HepG2 (cell line): Measurements from ENCODE around the gene DACT2. TPM values are rescaled to one million over a fixed set of nuclear protein-coding genes. Genes with fewer than 3 reads are reported as not detected.

ENCODE experiments used
- ARID2 ChIP-seq: sonication (generic); formaldehyde crosslinking; IDR thresholded peaks from 2 replicates; pipeline ENCODE4 v1.8.1; 2022; ENCODE audit warnings: mild to moderate bottlenecking, missing genetic modification reagents, borderline replicate concordance
- BCL6 ChIP-seq: IDR thresholded peaks from 2 replicates; pipeline ENCODE4 v1.6.1; 2016; ENCODE audit warnings: missing genetic modification reagents, missing compliant biosample characterization
- DPF2 ChIP-seq: sonication (generic); formaldehyde crosslinking; IDR thresholded peaks from 2 replicates; pipeline ENCODE4 v1.4.0; 2020; ENCODE audit warnings: mild to moderate bottlenecking, low read depth, missing genetic modification reagents, borderline replicate concordance
- EZH2 ChIP-seq: conservative IDR thresholded peaks from 2 replicates; pipeline ENCODE4 v1.6.1; 2012; ENCODE audit warnings: mild to moderate bottlenecking, low read depth, low read length, moderate library complexity
- KAT7 ChIP-seq: IDR thresholded peaks from 2 replicates; pipeline ENCODE4 v1.6.1; 2018; ENCODE audit warnings: borderline replicate concordance, missing compliant biosample characterization
- KMT2B ChIP-seq: IDR thresholded peaks from 2 replicates; pipeline ENCODE4 v1.6.1; 2016; ENCODE audit warnings: missing genetic modification reagents, missing compliant biosample characterization
- MTA3 ChIP-seq: sonication (generic); formaldehyde crosslinking; IDR thresholded peaks from 2 replicates; pipeline ENCODE4 v1.4.0; 2020; ENCODE audit warnings: missing genetic modification reagents
- MYC ChIP-seq: sonication (generic); formaldehyde crosslinking; IDR thresholded peaks from 2 replicates; pipeline ENCODE4 v1.9.0; 2021; ENCODE audit warnings: missing genetic modification reagents, borderline replicate concordance
- PAX8 ChIP-seq: sonication (generic); formaldehyde crosslinking; IDR thresholded peaks from 2 replicates; pipeline ENCODE4 v1.8.0; 2022; ENCODE audit warnings: mild to moderate bottlenecking, missing genetic modification reagents, borderline replicate concordance
- ZFP82 ChIP-seq: sonication (generic); formaldehyde crosslinking; IDR thresholded peaks from 2 replicates; pipeline ENCODE4 v1.5.1; 2020; ENCODE audit warnings: mild to moderate bottlenecking, missing genetic modification reagents, borderline replicate concordance
- ZIK1 ChIP-seq: sonication (generic); formaldehyde crosslinking; IDR thresholded peaks from 2 replicates; pipeline ENCODE4 v1.5.0; 2020; ENCODE audit warnings: mild to moderate bottlenecking, low read depth, missing genetic modification reagents, borderline replicate concordance
- ZNF30 ChIP-seq: sonication (generic); formaldehyde crosslinking; IDR thresholded peaks from 2 replicates; pipeline ENCODE4 v1.5.0; 2020; ENCODE audit warnings: mild to moderate bottlenecking, missing genetic modification reagents
- ZNF333 ChIP-seq: sonication (generic); formaldehyde crosslinking; IDR thresholded peaks from 2 replicates; pipeline ENCODE4 v1.4.0; 2020; ENCODE audit warnings: mild to moderate bottlenecking, missing genetic modification reagents, borderline replicate concordance
- ZNF446 ChIP-seq: sonication (generic); formaldehyde crosslinking; IDR thresholded peaks from 2 replicates; pipeline ENCODE4 v1.5.0; 2020; ENCODE audit warnings: mild to moderate bottlenecking, missing genetic modification reagents
- ZNF468 ChIP-seq: sonication (generic); formaldehyde crosslinking; IDR thresholded peaks from 2 replicates; pipeline ENCODE4 v1.8.0; 2022; ENCODE audit warnings: mild to moderate bottlenecking, moderate library complexity, missing genetic modification reagents
- ZNF562 ChIP-seq: sonication (generic); formaldehyde crosslinking; IDR thresholded peaks from 2 replicates; pipeline ENCODE4 v1.8.0; 2022; ENCODE audit warnings: missing genetic modification reagents, borderline replicate concordance
- ZNF572 ChIP-seq: sonication (generic); formaldehyde crosslinking; IDR thresholded peaks from 2 replicates; pipeline ENCODE4 v1.5.1; 2020; ENCODE audit warnings: mild to moderate bottlenecking, missing genetic modification reagents
- ZNF816 ChIP-seq: sonication (generic); formaldehyde crosslinking; IDR thresholded peaks from 2 replicates; pipeline ENCODE4 v1.8.0; 2022; ENCODE audit warnings: missing genetic modification reagents, mild to moderate bottlenecking, borderline replicate concordance
- polyA plus RNA-seq, 8 experiments: library from polyadenylated mRNA; depleted of rRNA in 3 of 8; stranded (reverse) in 7 of 8; unstranded in 1 of 8; fragments of >200 nt; fragmentation: Illumina TruSeq in 4 of 8; extraction: Trizol in 4 of 8; gene quantifications; 2 replicates each; pipeline versions ENCODE4 v1.2.1 to v1.2.3, GENCODE V29; 2011 to 2016; ENCODE audit warnings: low read depth in 4 of 8, missing spikeins in 1 of 8, mixed read lengths in 1 of 8; ENCODE audit not compliant: insufficient read depth in 1 of 8
- total RNA-seq, 5 experiments: library from RNA; depleted of rRNA; stranded (reverse); fragments of >200 nt; fragmentation: Illumina TruSeq; extraction: Trizol; gene quantifications; 2 replicates each; pipeline ENCODE4 v1.2.3, GENCODE V29; 2016; ENCODE audit warnings: low read depth in 1 of 5
- TF ChIP-seq, protein P1 (sequence below): IDR thresholded peaks from 2 replicates; pipeline ENCODE4 v1.6.1; 2016; ENCODE audit warnings: missing genetic modification reagents, missing compliant biosample characterization
- TF ChIP-seq, protein P2 (sequence below): sonication (generic); formaldehyde crosslinking; IDR thresholded peaks from 2 replicates; pipeline ENCODE4 v1.4.0; 2020; ENCODE audit warnings: missing genetic modification reagents, borderline replicate concordance
- TF ChIP-seq, protein P3 (sequence below): sonication (generic); formaldehyde crosslinking; IDR thresholded peaks from 2 replicates; pipeline ENCODE4 v1.4.0; 2020; ENCODE audit warnings: missing genetic modification reagents
- TF ChIP-seq, protein P4 (sequence below): sonication (generic); formaldehyde crosslinking; IDR thresholded peaks from 2 replicates; pipeline ENCODE4 v1.8.1; 2023; ENCODE audit warnings: mild to moderate bottlenecking, inconsistent platforms, moderate library complexity, missing genetic modification reagents, borderline replicate concordance
- TF ChIP-seq, protein P5 (sequence below): sonication (generic); formaldehyde crosslinking; IDR thresholded peaks from 2 replicates; pipeline ENCODE4 v1.4.0; 2020; ENCODE audit warnings: missing genetic modification reagents; ENCODE audit errors: not compliant biosample characterization
- TF ChIP-seq, protein P6 (sequence below): sonication (generic); formaldehyde crosslinking; IDR thresholded peaks from 2 replicates; pipeline ENCODE4 v1.8.0; 2022; ENCODE audit warnings: mild to moderate bottlenecking, missing genetic modification reagents, moderate library complexity

DACT2 gene
- total and polyA plus RNA-seq, 2 of the 13 experiments (the other 11 are each of a cell fraction or from before 2014, with no cell fraction given): 0.15 TPM; not detected in 1

DNA sequence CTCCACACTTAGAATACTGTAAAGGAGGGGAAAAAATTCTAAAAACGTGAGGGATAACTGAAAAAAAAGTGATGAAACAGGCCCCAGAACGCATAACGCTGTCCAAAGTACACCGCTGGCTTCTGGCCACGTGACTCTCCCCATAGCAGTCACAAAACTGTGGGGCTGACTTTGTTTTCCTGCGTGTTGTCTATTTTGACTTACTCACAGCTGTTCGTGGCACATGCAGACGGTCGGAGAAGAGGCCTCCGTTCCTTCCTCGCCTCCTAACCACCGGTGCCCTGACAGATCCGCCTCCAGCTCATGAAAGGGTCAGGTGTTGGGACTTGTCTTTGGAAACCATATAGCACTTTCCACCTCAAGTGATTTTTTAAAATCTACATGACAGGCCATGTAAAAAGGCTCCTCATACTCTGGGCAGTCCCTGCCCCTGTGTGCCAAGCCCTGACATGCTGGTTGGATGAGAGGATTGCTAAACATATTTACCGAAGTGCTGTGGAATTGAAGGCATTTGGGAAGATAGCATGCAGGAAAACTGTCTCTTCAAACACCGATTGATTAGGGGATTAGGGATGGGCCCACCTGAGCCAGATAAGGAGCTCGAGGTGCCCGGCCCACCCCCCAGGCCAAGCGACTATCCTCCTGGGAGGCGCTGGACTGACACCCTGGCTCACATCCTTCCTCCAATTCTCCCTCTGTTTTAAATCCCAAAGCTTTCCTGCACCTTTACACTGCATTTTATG is 54.8 kb downstream of the DACT2 start (continued):
- TF ChIP-seq, protein P1, sequence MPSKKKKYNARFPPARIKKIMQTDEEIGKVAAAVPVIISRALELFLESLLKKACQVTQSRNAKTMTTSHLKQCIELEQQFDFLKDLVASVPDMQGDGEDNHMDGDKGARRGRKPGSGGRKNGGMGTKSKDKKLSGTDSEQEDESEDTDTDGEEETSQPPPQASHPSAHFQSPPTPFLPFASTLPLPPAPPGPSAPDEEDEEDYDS: 0 out of 2 replicates have a peak, but pooled peaks have one; percentile 10
- TF ChIP-seq, protein P2, sequence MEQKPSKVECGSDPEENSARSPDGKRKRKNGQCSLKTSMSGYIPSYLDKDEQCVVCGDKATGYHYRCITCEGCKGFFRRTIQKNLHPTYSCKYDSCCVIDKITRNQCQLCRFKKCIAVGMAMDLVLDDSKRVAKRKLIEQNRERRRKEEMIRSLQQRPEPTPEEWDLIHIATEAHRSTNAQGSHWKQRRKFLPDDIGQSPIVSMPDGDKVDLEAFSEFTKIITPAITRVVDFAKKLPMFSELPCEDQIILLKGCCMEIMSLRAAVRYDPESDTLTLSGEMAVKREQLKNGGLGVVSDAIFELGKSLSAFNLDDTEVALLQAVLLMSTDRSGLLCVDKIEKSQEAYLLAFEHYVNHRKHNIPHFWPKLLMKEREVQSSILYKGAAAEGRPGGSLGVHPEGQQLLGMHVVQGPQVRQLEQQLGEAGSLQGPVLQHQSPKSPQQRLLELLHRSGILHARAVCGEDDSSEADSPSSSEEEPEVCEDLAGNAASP (CRISPR knock-in tag): peak; percentile 76
- TF ChIP-seq DPF2 (CRISPR knock-in tag): peak; percentile 78; the same call in 1 of the 2 replicates
- no peak for TF ChIP-seq ZNF446 (CRISPR knock-in tag)
- no peak for TF ChIP-seq ZNF562 (CRISPR knock-in tag)
- no peak for TF ChIP-seq ZNF572 (CRISPR knock-in tag)
- TF ChIP-seq KAT7 (CRISPR knock-in tag): peak; percentile 48; the same call in 1 of the 2 replicates
- TF ChIP-seq, protein P3, sequence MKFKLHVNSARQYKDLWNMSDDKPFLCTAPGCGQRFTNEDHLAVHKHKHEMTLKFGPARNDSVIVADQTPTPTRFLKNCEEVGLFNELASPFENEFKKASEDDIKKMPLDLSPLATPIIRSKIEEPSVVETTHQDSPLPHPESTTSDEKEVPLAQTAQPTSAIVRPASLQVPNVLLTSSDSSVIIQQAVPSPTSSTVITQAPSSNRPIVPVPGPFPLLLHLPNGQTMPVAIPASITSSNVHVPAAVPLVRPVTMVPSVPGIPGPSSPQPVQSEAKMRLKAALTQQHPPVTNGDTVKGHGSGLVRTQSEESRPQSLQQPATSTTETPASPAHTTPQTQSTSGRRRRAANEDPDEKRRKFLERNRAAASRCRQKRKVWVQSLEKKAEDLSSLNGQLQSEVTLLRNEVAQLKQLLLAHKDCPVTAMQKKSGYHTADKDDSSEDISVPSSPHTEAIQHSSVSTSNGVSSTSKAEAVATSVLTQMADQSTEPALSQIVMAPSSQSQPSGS (CRISPR knock-in tag): 0 out of 2 replicates have a peak, but pooled peaks have one; percentile 47
- no peak for TF ChIP-seq ZNF816 (CRISPR knock-in tag)
- TF ChIP-seq ZNF30 (CRISPR knock-in tag): no peak
- TF ChIP-seq MYC (CRISPR knock-in tag): peak; percentile 34; the same call in 1 of the 2 replicates
- TF ChIP-seq ZIK1 (CRISPR knock-in tag): no peak
- no peak for TF ChIP-seq EZH2
- no peak for TF ChIP-seq ARID2
- peak; percentile 84 for TF ChIP-seq BCL6 (CRISPR knock-in tag)
- no peak for TF ChIP-seq PAX8 (CRISPR knock-in tag)
- TF ChIP-seq, protein P4, sequence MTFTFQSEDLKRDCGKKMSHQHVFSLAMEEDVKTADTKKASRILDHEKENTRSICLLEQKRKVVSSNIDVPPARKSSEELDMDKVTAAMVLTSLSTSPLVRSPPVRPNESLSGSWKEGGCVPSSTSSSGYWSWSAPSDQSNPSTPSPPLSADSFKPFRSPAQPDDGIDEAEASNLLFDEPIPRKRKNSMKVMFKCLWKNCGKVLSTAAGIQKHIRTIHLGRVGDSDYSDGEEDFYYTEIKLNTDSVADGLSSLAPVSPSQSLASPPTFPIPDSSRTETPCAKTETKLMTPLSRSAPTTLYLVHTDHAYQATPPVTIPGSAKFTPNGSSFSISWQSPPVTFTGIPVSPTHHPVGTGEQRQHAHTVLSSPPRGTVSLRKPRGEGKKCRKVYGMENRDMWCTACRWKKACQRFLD (CRISPR knock-in tag): no peak
- peak; percentile 54; the same call in 1 of the 2 replicates for TF ChIP-seq KMT2B
- TF ChIP-seq ZNF333: no peak
- TF ChIP-seq, protein P5, sequence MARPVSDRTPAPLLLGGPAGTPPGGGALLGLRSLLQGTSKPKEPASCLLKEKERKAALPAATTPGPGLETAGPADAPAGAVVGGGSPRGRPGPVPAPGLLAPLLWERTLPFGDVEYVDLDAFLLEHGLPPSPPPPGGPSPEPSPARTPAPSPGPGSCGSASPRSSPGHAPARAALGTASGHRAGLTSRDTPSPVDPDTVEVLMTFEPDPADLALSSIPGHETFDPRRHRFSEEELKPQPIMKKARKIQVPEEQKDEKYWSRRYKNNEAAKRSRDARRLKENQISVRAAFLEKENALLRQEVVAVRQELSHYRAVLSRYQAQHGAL: no peak
- TF ChIP-seq MTA3: no peak
- TF ChIP-seq, protein P6, sequence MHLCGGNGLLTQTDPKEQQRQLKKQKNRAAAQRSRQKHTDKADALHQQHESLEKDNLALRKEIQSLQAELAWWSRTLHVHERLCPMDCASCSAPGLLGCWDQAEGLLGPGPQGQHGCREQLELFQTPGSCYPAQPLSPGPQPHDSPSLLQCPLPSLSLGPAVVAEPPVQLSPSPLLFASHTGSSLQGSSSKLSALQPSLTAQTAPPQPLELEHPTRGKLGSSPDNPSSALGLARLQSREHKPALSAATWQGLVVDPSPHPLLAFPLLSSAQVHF: no peak
- no peak for TF ChIP-seq ZNF468
- TF ChIP-seq ZFP82: no peak
